Caco-2 (cell line): Measurements from ENCODE around the gene GRB10. TPM values are rescaled to one million over a fixed set of nuclear protein-coding genes. Genes with fewer than 3 reads are reported as not detected.

Source experiments
- BruUV-seq: library from RNA; stranded (reverse); fragments of 400-500 nt; replicated peaks from 2 replicates; lab custom pipeline; 2021; lab: Mats Ljungman, UMichigan
- CTCF ChIA-PET: fragments of 300-600 bp; sonication (Branson Sonifier 250); formaldehyde crosslinking; loops from one replicate; lab custom pipeline; 2022; ENCODE audit warnings: antibody characterized with exemption; lab: Charles Lee
- POLR2A ChIA-PET: fragments of 300-600 bp; sonication (Branson Sonifier 250); formaldehyde crosslinking; loops from one replicate; lab custom pipeline; 2022; ENCODE audit warnings: antibody characterized with exemption; lab: Charles Lee
- DNase-seq, 2 experiments: peaks; one replicate each; pipeline versions ENCODE4 v3.0.0 to v3.0.0-alpha.2; 2020 to 2022
- H3K27me3 ChIP-seq: replicated peaks from 2 replicates; pipeline ENCODE4 v1.6.0; 2011; ENCODE audit warnings: low read length; ENCODE audit not compliant: control insufficient read depth, insufficient read depth
- H3K36me3 ChIP-seq: 2 replicates; pipeline ENCODE4 v1.5.1; 2011; ENCODE audit warnings: low read length; ENCODE audit not compliant: control insufficient read depth, insufficient read depth
- H3K4me1 ChIP-seq: fragments of 250-450 bp; sonication (Bioruptor Pico); 2 replicates; pipeline ENCODE4 v1.5.1; 2020; ENCODE audit warnings: mild to moderate bottlenecking
- H3K4me3 ChIP-seq: 2 replicates; pipeline ENCODE4 v1.5.1; 2011; ENCODE audit warnings: low read depth, mild to moderate bottlenecking, control low read depth, low read length
- H3K9me3 ChIP-seq: fragments of 250-450 bp; sonication (Bioruptor Pico); 2 replicates; pipeline ENCODE4 v1.5.1; 2020; ENCODE audit warnings: mild to moderate bottlenecking, moderate library complexity
- H3K27ac Mint-ChIP-seq: one replicate; pipeline ENCODE4 v1.8.0; 2022; ENCODE audit warnings: mixed read lengths; ENCODE audit not compliant: unreplicated experiment
- H3K27me3 Mint-ChIP-seq: one replicate; pipeline ENCODE4 v1.8.0; 2022; ENCODE audit warnings: mixed read lengths; ENCODE audit not compliant: insufficient read depth, unreplicated experiment
- H3K36me3 Mint-ChIP-seq: one replicate; pipeline ENCODE4 v1.8.0; 2022; ENCODE audit warnings: mild to moderate bottlenecking, mixed read lengths; ENCODE audit not compliant: insufficient read depth, unreplicated experiment
- H3K4me1 Mint-ChIP-seq: one replicate; pipeline ENCODE4 v1.8.0; 2022; ENCODE audit warnings: low read depth, mixed read lengths; ENCODE audit not compliant: unreplicated experiment
- H3K4me3 Mint-ChIP-seq: one replicate; pipeline ENCODE4 v1.8.0; 2022; ENCODE audit warnings: mild to moderate bottlenecking, moderate library complexity, mixed read lengths; ENCODE audit not compliant: unreplicated experiment
- H3K9me3 Mint-ChIP-seq: one replicate; pipeline ENCODE4 v1.8.0; 2022; ENCODE audit warnings: mixed read lengths; ENCODE audit not compliant: unreplicated experiment
- CTCF ChIP-seq, 2 experiments: fragments of 200-600 bp in 1 of 2; IDR thresholded peaks; 1 replicate in 1 of 2; 2 replicates in 1 of 2; pipeline versions ENCODE4 v1.5.1 to v1.8.0; 2011 to 2022; ENCODE audit warnings: antibody characterized with exemption in 1 of 2, control low read depth in 1 of 2, inconsistent platforms in 1 of 2, low read depth in 1 of 2, low read length in 1 of 2, mild to moderate bottlenecking in 1 of 2, moderate library complexity in 1 of 2; ENCODE audit not compliant: insufficient read depth in 1 of 2, severe bottlenecking in 1 of 2, unreplicated experiment in 1 of 2
- intact Hi-C: fragments of 100-400 bp; cut with micrococcal nuclease; formaldehyde crosslinking; loops from one replicate; pipeline ENCODE4 v1.10.0; 2022; ENCODE audit not compliant: unreplicated experiment
- total RNA-seq: library from RNA; stranded (reverse); gene quantifications from 2 replicates; pipeline ENCODE4 v1.2.3, GENCODE V29; 2022

The GRB10 gene
- total RNA-seq, 1 experiment from 2014 or later: 79.3 TPM

- peaks cover 21% of the 10 kb centered on the region for H3K4me1 Mint-ChIP-seq
- H3K36me3 Mint-ChIP-seq: peaks cover 12% of the 10 kb centered on the region
- no peak overlapping the region for H3K4me3 Mint-ChIP-seq
- Histone ChIP-seq H3K4me1 (peaks cover 9% of the 10 kb centered on the region), H3K9me3 (0 out of 2 replicates have a peak, but pooled peaks cover 1% of the 10 kb centered on the region), H3K36me3 (peaks cover 3% of the 10 kb centered on the region; the same call in 1 of the 2 replicates), H3K4me3 (no peak overlapping the region), H3K27me3 (no peaks in the 10 kb centered on the region)
- DNase-seq: no peak
- H3K27ac Mint-ChIP-seq: peak overlapping the region; percentile 29
- ChIA-PET POLR2A (no interaction called here), CTCF (no interaction called here)
- H3K9me3 Mint-ChIP-seq: peaks cover 13% of the 10 kb centered on the region
- BruUV-seq: no TSS peak
- TF ChIP-seq CTCF (IDR thresholded peaks at IDR 0.05; ENCODE audit: insufficient read depth in 1 of 2, low read depth in 1 of 2, low read length in 1 of 2, severe bottlenecking in 1 of 2, unreplicated experiment in 1 of 2): no peak
- intact Hi-C loops: loop anchor here (10.0 kb wide), 1 partner anchor 374 kb away; no protein-coding TSS in a partner anchor
- H3K27me3 Mint-ChIP-seq: no peaks in the 10 kb centered on the region
Observed at GRCh38 chr7:50631100-50631499, 151.6 kb downstream of the GRB10 start.

- Mint-ChIP-seq H3K36me3 (peaks cover under 1% of the 10 kb centered on the region), H3K27ac (no peak overlapping the region), H3K27me3 (no peaks in the 10 kb centered on the region), H3K4me3 (no peak overlapping the region), H3K4me1 (peaks cover 14% of the 10 kb centered on the region), H3K9me3 (no peaks in the 10 kb centered on the region)
- TF ChIP-seq CTCF (IDR thresholded peaks at IDR 0.05; ENCODE audit: insufficient read depth in 1 of 2, low read depth in 1 of 2, low read length in 1 of 2, severe bottlenecking in 1 of 2, unreplicated experiment in 1 of 2): no peak
- Histone ChIP-seq H3K4me3 (no peak overlapping the region), H3K36me3 (peaks cover 3% of the 10 kb centered on the region; the same call in 1 of the 2 replicates), H3K4me1 (peaks cover 9% of the 10 kb centered on the region), H3K27me3 (no peaks in the 10 kb centered on the region), H3K9me3 (no peaks in the 10 kb centered on the region)
- DNase-seq: no peak
- ChIA-PET POLR2A (no interaction called here), CTCF (interaction anchor here (0.6 to 0.8 kb wide), 2 partner anchors 40 to 385 kb away, joined by 3 read pairs; no protein-coding TSS in a partner anchor)
- intact Hi-C loops: no loop called here
- no TSS peak for BruUV-seq
Observed at GRCh38 chr7:50629238-50629901, 153.3 kb downstream of the GRB10 start.

GRCh38 chr7:50628434-50629084, 154.1 kb downstream of the GRB10 start:
- H3K27ac Mint-ChIP-seq: no peak overlapping the region
- peaks cover 13% of the 10 kb centered on the region for H3K4me1 Mint-ChIP-seq
- CTCF ChIA-PET: interaction anchor here (0.8 kb wide), 1 partner anchor 39 kb away, joined by 3 read pairs; no protein-coding TSS in a partner anchor
- Histone ChIP-seq H3K36me3 (peaks cover 3% of the 10 kb centered on the region; the same call in 1 of the 2 replicates), H3K4me1 (peaks cover 9% of the 10 kb centered on the region), H3K9me3 (no peaks in the 10 kb centered on the region), H3K4me3 (no peak overlapping the region), H3K27me3 (no peaks in the 10 kb centered on the region)
- intact Hi-C loops: no loop called here
- no peaks in the 10 kb centered on the region for H3K36me3 Mint-ChIP-seq
- peak in 1 of 2 experiments; percentile 47 for TF ChIP-seq CTCF (IDR thresholded peaks at IDR 0.05; ENCODE audit: insufficient read depth in 1 of 2, low read depth in 1 of 2, low read length in 1 of 2, severe bottlenecking in 1 of 2, unreplicated experiment in 1 of 2)
- BruUV-seq: no TSS peak
- no peaks in the 10 kb centered on the region for H3K27me3 Mint-ChIP-seq
- H3K9me3 Mint-ChIP-seq: no peaks in the 10 kb centered on the region
- POLR2A ChIA-PET: no interaction called here
- DNase-seq: no peak
- no peak overlapping the region for H3K4me3 Mint-ChIP-seq
